ENCODE results near the gene FHDC1.

GRCh38 chr4:152983221-152983620, 47.1 kb downstream of the FHDC1 start:
- TF ChIP-seq, protein P1, sequence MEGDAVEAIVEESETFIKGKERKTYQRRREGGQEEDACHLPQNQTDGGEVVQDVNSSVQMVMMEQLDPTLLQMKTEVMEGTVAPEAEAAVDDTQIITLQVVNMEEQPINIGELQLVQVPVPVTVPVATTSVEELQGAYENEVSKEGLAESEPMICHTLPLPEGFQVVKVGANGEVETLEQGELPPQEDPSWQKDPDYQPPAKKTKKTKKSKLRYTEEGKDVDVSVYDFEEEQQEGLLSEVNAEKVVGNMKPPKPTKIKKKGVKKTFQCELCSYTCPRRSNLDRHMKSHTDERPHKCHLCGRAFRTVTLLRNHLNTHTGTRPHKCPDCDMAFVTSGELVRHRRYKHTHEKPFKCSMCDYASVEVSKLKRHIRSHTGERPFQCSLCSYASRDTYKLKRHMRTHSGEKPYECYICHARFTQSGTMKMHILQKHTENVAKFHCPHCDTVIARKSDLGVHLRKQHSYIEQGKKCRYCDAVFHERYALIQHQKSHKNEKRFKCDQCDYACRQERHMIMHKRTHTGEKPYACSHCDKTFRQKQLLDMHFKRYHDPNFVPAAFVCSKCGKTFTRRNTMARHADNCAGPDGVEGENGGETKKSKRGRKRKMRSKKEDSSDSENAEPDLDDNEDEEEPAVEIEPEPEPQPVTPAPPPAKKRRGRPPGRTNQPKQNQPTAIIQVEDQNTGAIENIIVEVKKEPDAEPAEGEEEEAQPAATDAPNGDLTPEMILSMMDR (IDR thresholded peaks at IDR 0.05): no peak
- TF ChIP-seq, protein P2, sequence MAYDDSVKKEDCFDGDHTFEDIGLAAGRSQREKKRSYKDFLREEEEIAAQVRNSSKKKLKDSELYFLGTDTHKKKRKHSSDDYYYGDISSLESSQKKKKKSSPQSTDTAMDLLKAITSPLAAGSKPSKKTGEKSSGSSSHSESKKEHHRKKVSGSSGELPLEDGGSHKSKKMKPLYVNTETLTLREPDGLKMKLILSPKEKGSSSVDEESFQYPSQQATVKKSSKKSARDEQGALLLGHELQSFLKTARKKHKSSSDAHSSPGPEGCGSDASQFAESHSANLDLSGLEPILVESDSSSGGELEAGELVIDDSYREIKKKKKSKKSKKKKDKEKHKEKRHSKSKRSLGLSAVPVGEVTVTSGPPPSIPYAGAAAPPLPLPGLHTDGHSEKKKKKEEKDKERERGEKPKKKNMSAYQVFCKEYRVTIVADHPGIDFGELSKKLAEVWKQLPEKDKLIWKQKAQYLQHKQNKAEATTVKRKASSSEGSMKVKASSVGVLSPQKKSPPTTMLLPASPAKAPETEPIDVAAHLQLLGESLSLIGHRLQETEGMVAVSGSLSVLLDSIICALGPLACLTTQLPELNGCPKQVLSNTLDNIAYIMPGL (CRISPR knock-in tag; IDR thresholded peaks at IDR 0.05): no peak
- peak; percentile 82; the same call in 1 of the 2 replicates for TF ChIP-seq JUN (CRISPR knock-in tag; IDR thresholded peaks at IDR 0.05)
- TF ChIP-seq MAX (CRISPR knock-in tag; IDR thresholded peaks at IDR 0.05): no peak
- no peak for TF ChIP-seq ZNF121 (CRISPR knock-in tag; IDR thresholded peaks at IDR 0.05)
- TF ChIP-seq ZNF232 (CRISPR knock-in tag; IDR thresholded peaks at IDR 0.05): no peak

Data from WTC11 (cell line).